Upper lobe of left lung (tissue), 4 donors: Measurements from ENCODE around the gene HCFC1.
A peak's percentile ranks its signal among the peaks of the same experiment; 100 is the strongest.

ENCODE experiments used
- CTCF ChIP-seq, 6 experiments: fragments of 450-650 bp in 4 of 6; fragments of 200-600 bp in 2 of 6; sonication (generic) in 2 of 6; IDR thresholded peaks; one replicate each; pipeline ENCODE4 v1.5.1; 2016 to 2019; ENCODE audit warnings: antibody characterized with exemption in 6 of 6
- POLR2AphosphoS5 ChIP-seq, 2 donors: sonication (generic); formaldehyde crosslinking; IDR thresholded peaks; one replicate each; pipeline ENCODE4 v1.5.1; 2017; ENCODE audit warnings: antibody characterized with exemption in 2 of 2

- TF ChIP-seq CTCF (IDR thresholded peaks at IDR 0.05) (peak; percentile 74 to 93 (median 86)), POLR2AphosphoS5 (IDR thresholded peaks at IDR 0.05) (no peak)
Observed at GRCh38 chrX:154013614-154014360, 42.2 kb upstream of the HCFC1 start.
